Kidney epithelial cell (primary cell): ENCODE measurements around the gene FBLIM1. TPM values are rescaled to one million over a fixed set of nuclear protein-coding genes. Genes with fewer than 3 reads are reported as not detected.
"Not testable (repeated sequence)": the region's sequence is repeated elsewhere in the genome, so short reads cannot be mapped to it uniquely, and the experiment has no call there.

ENCODE experiments used
- DNase-seq: peaks from one replicate; pipeline ENCODE4 v3.0.0-alpha.2; 2010; ENCODE audit warnings: low read depth
- H3K27me3 ChIP-seq: 2 replicates; pipeline ENCODE4 v1.6.0; 2011; ENCODE audit warnings: low read length; ENCODE audit not compliant: control insufficient read depth, insufficient read depth
- H3K36me3 ChIP-seq: 2 replicates; pipeline ENCODE4 v1.5.1; 2011; ENCODE audit warnings: low read length; ENCODE audit not compliant: control insufficient read depth, insufficient read depth
- H3K4me3 ChIP-seq: 2 replicates; pipeline ENCODE4 v1.5.1; 2011; ENCODE audit warnings: low read depth, mild to moderate bottlenecking, control low read depth, low read length
- CTCF ChIP-seq: IDR thresholded peaks from 2 replicates; pipeline ENCODE4 v1.5.1; 2011; ENCODE audit warnings: mild to moderate bottlenecking, moderate library complexity, low read length, control low read depth, inconsistent platforms; ENCODE audit not compliant: insufficient read depth, poor library complexity, severe bottlenecking
- total RNA-seq: library from RNA; depleted of rRNA; stranded (reverse); fragments of >200 nt; gene quantifications from 2 replicates; pipeline ENCODE4 v1.2.3, GENCODE V29; 2015

The FBLIM1 gene
- total RNA-seq, 1 donor from 2014 or later = 364 TPM

GRCh38 chr1:15810073-15810472, 51.5 kb downstream of the FBLIM1 start:
- no peak for DNase-seq
- no peak for TF ChIP-seq CTCF
- H3K27me3 ChIP-seq = no peaks in the 10 kb centered on the region
- no peak overlapping the region for H3K4me3 ChIP-seq
- H3K36me3 ChIP-seq = no peaks in the 10 kb centered on the region

GRCh38 chr1:15816674-15817073, 58.1 kb downstream of the FBLIM1 start:
- Histone ChIP-seq H3K4me3 (no peak overlapping the region), H3K36me3 (no peaks in the 10 kb centered on the region), H3K27me3 (no peaks in the 10 kb centered on the region)
- TF ChIP-seq CTCF = no peak
- no peak for DNase-seq

GRCh38 chr1:15820478-15820877, 61.9 kb downstream of the FBLIM1 start:
- no peak for TF ChIP-seq CTCF
- no peak for DNase-seq
- Histone ChIP-seq H3K36me3 (no peaks in the 10 kb centered on the region), H3K4me3 (no peak overlapping the region), H3K27me3 (no peaks in the 10 kb centered on the region)

DNA sequence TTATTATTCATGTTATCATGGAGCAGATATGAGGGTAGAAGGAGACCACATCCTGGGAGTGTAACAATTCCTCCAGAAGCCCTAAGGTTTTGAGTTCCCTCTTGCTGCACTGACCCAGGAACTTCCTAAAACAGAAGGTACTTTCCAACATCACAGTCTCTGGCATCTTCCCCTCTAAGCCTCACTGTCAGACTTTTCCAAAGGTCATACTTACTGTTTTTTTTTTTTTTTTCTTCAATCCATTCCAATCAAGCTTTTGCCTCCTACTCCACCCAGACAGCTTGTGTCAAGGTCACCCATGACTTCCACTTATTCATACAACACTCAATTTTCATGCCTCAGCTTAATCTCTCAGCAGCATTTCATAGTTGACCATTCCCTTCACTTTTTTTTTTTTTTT, 67.2 kb downstream of the FBLIM1 start:
- Histone ChIP-seq H3K36me3 (no peaks in the 10 kb centered on the region), H3K4me3 (no peak overlapping the region), H3K27me3 (no peaks in the 10 kb centered on the region)
- DNase-seq = no peak
- TF ChIP-seq CTCF = no peak

DNA sequence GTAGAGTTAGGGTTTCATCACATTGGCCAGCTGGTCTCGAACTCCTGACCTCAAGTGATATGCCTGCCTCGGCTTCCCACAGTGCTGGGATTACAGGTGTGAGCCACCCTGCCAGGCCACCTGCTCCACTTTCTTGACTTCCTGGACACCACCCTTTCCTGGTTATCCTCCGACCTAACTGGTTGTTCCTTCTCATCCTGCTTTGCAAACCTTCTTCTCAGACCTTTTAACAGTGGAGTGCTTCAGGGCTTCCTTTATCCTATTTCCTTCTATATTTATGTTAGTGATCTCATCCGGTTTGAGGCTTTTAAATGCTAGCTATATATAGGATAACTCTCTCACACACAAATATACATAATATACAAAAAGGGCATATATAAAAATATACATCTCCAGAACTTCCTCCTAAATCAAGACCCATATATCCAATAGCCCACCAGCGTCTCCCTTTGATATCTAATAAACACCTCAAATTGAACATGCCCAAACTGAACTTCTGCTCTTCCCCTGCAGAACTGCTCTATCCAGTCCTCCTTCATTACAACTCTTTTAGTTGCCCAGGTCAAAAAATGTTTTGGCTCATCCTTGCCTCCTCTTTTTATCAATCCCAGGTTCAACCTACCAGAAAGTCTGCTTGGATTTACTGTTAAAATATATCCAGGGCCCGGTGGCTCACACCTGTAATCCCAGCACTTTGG, 68.4 kb downstream of the FBLIM1 start:
- H3K4me3 ChIP-seq = no peak overlapping the region
- no peaks in the 10 kb centered on the region for H3K36me3 ChIP-seq
- no peaks in the 10 kb centered on the region for H3K27me3 ChIP-seq
- no peak for TF ChIP-seq CTCF
- no peak for DNase-seq

- H3K27me3 ChIP-seq, H3K36me3 ChIP-seq, DNase-seq, H3K4me3 ChIP-seq: not testable (repeated sequence)
Observed at GRCh38 chr1:15827567-15827966, 69.0 kb downstream of the FBLIM1 start.

GRCh38 chr1:15828931-15829330, 70.3 kb downstream of the FBLIM1 start:
- not testable (repeated sequence) for DNase-seq, H3K36me3 ChIP-seq, H3K4me3 ChIP-seq, H3K27me3 ChIP-seq
